HG03175 (cell line): ENCODE data around the gene RITA1.
"Not testable (repeated sequence)": the region's sequence is repeated elsewhere in the genome, so short reads cannot be mapped to it uniquely, and the experiment has no call there.

Source experiments
- ATAC-seq: cut with Tn5 transposase; IDR thresholded peaks from one replicate; pipeline ENCODE4 v1.9.1; 2021; ENCODE audit warnings: mild to moderate bottlenecking, moderate library complexity; ENCODE audit not compliant: unreplicated experiment

RITA1 gene

GRCh38 chr12:113201187-113202177 lies 16.0 kb downstream of the RITA1 start:
- ATAC-seq = no peak

DNA sequence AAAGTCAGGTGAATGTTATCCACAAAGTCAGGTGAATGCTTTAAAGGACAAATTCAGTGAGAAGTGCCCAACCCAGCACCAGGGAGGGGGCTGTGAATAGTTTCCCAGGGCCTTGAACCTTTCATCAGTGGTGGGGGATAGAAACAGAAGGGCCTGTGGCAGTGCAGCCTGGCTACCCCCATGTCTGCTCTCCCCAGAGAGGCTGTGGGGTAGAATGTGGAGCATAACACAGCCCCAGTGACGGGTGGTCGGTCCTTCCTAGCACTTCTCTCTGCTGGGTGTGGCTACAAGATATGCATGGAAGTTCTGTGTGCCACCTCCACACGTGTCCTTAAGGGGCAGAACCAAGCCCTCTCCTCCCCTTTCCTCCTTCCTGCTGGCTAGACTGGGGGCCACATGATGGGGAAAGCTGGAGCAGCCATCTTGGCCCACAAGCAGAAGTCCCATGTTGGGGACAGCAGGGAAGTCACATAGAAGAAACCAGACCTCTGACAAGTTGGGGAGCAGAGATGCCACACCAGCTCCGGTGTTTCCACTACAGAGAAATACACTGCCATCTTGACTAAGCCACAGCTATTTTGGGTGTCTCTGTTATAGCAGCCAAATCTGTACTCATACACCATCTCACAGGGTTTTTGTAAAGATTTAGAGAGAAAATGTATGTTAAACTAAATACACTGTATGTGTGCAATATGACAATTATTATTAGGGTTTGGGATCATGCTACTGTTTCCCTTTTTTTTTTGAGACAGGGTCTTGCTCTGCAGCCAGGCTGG lies 17.0 kb downstream of the RITA1 start:
- ATAC-seq = no peak

DNA sequence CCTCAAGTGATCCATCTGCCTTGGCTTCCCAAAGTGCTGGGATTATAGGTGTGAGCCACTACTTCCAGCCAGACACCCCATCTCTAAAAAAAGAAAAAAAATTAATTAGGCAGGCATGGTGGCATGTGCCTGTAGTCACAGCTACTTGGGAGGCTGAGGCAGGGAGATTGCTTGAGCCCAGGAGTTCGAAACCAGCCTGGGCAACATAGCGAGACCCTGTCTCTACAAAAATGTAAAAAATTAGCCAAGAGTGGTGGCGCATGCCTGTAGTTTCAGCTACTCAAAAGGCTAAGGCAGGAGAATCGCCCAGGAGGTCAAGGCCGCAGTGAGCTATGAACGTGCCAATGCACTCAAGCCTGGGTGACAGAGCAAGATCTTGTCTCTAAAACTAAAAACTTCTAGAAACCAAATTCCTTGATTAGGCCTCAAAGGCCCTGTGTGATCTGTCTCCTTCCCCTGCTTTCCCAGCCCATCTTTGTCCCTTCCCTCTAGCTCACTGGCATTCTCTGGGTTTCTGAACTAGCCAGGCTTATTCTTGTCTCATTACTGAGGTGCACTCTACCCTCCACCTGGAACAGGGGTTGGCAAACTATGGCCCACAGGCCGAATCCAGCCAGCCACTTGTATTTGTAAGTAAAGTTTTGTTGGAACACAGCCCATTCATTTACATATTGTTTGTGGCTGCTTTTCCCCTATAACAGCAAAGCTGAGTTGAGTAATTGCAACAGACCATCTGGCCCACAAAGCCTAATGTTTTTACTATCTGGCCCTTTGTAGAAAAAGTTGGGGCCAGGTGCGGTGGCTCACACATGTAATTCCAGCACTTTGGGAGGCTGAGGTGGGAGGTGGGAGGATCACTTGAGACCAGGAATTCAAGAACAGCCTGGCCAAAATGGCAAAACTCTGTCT lies 18.6 kb downstream of the RITA1 start:
- no peak for ATAC-seq

DNA sequence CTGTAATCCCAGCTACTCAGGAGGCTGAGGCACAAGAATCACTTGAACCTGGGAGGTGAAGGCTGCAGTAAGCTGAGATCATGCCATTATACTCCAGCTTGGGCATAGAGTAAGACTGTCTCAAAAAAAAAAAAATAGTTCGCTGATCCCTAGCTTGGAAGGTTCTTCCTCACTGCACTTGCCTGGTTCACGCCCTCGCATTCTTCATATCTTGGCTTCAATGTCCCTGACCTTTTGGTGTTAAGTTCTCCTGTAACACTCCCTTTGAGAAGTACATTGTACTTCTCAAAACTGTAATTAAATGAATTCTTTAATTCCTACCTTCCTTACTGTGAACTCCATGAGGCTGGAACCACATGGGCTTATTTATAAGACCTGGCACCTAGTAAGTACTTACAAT lies 19.3 kb downstream of the RITA1 start:
- no peak for ATAC-seq

DNA sequence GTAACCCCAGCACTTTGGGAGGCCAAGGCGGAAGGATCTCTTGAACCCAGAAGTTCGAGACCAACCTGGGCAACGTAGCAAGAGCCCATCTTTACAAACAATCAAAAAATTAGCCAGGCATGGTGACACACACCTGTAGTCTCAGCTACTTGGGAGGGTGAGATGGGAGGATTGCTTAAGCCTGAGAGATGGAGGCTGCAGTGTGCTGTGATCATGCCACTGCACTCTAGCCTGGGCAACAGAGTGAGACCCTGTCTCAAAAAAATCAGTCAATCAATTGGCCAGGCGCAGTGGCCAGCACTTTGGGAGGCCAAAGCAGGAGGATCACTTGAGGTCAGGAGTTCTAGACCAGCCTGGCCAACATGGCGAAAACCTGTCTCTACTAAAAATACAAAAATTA lies 21.3 kb downstream of the RITA1 start:
- not testable (repeated sequence) for ATAC-seq

DNA sequence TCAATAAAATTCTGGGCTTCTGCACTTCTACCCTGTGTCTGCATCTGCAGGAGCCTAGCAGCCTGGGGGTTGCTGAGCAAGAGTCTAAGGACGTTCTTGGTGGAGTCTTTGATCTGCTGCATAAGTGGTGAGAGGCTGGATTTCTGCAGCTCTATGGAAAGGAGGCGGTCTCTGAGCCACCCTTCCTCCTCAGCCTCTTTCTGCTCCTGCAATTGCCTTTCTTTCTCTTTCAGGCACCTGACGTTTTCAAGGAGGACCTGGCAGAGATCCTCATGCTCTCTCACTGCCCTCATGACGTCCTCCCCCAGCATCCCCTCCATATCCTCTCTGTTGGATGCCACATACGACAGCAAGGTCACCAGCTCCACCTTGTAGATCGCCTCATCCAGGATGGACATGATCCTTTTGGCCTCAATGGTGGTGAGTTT lies 22.1 kb downstream of the RITA1 start:
- ATAC-seq = no peak

- ATAC-seq = peak; percentile 84
Observed at GRCh38 chr12:113208041-113208934, 22.8 kb downstream of the RITA1 start.

GRCh38 chr12:113211160-113211559 lies 25.6 kb downstream of the RITA1 start:
- ATAC-seq = no peak

DNA sequence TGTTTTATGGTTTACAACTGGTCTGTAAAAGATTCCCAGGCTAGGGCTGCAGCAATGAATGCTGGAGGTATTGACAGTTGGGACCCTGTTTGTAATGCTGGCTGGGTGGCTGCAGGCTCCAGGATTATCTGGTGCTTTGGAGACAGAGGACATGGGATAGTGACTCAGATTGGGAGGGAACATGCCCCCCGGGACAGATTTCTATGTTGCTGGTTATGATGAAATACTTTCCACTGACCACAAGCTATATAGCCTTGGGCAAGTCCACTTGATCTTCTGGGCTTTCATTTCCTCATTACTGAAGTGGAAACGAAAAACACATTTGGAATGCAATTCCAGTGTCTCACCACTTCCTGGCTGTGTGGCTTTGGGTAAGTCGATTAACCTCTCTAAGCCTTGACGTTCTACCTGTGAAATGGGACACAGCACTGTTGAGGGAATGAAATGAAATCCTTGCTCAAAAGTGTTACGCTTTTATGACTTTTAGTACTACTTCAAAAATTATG lies 29.4 kb downstream of the RITA1 start:
- ATAC-seq = peak; percentile 66

DNA sequence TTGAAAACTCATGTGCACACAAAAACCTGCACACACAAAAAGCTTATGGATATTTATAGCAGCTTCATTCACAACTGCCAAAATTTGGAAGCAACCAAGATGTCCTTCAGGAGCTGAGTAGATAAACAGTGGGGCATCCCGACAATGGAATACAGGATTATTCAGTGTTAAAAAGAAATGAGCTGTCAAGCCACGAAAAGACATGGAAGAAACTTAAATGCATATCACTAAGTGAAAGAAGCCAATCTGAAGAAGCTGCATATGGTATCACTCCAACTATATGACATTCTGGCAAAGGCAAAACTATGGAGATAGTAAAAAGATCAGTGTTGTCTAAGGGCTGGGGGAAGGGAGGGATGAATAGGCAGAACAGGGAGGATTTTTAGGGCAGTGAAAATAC lies 30.5 kb downstream of the RITA1 start:
- ATAC-seq = no peak

DNA sequence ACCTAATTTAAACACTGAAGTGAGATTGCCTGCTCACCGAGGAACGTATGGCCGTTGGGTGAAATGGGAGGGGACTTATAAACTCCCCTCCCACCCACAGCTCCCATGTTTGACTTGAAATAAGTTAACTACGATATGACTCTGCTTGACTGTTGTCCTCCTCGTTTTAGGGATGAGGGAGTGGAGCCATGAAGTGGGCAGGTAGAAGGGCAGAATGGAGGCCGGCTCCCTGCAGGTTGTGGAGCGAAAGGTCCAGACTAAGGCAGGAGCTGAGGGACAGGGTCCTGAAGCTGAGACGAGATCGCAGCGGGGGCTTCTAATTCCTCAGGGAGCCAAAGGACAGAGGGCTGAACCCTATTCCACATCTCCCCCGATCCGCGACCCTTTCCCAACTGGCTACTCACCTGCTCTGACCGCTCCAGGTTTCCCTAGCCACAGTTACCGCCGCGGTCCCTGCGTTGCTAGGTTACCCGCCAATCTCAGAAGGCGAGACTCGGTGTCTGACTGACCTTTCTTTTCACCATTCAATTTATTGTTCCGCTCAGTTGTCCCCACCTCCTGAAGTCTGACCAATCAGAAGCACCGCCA lies 35.2 kb downstream of the RITA1 start:
- peak; percentile 0 for ATAC-seq

DNA sequence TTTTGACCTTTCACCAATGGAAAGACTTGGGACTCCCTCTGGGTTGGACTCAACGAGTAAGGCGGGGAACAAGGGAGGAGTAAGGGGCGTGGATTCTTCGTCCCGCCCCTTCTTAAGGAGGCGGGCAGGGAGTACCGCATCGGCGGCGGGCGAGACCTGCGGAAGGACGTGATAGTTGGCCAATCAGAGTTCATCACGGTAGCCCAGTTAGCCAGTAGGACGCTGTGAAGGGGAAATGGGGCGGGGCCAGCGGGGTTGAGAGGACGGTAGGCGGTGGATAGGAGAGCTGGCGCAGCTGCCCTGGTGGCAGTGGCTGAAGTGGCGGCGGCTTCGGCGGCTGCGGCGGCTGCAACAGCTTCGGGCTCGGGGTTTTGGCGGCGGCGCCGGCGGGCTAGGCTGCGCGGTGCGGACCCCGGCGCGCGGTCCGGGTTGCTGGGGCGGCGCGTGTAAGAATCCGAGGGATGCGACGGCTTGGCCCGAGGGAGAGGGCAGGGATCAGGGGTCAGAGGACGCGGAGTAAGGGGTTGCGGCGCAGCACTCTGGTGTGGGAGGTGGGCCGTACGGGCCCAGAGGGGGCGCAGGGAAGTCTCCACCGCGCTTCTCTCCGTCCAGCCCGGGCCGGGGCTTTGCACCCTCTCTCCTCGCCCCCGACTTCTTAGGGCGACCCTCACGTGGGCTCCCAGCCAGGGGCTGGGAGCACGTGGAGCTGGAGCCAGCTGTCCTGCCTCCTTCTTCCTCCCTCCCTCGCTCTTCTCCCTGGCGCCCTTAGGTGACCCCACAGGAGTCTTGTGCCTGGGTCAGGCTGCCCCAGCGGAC lies 35.9 kb downstream of the RITA1 start, which contains the start of gene TPCN1:
Gene TPCN1 (plus strand): TSS at position 284 of the 816 bp plus-strand sequence. CDS start 5,389 bp downstream, outside the sequence.
- ATAC-seq = peak; percentile 88

GRCh38 chr12:113221997-113222729 lies 36.6 kb downstream of the RITA1 start:
- ATAC-seq = no peak

DNA sequence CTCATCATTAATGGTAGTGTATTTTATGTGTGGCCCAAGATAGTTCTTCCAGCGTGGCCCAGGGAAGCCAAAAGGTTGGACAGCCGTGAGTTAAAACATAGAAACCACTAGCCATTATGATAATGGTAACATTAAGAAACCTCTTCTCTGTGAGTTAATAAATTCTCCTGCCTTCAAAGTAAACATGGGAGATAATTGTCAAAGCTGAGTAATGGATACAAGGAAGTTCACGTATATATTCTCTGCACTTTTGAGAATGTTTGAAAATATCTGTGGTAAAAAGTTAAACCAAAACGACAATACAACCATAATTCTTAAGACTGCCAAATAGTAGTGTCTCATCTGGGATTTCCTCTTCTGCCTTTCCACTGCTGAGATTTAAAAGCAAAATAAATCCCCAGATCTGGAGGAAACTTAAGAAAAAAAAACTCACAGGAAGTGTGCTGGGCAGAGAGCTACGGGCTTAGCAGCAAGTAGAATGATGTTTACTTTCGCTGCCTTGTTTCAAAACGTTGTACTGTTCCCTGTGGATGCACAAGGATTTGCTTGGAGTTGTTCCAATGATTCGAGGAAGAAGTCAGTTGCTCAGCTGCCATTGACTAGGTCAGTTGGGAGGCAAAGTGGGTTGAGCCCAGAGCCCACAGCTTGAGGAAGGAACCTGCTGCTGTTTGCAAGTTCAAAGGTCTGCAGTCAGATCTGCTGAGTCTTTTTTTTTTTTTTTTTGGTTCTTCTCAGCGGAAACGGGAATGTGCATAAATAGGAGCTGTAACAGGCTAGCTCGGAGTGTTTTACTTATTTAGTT lies 37.4 kb downstream of the RITA1 start:
- no peak for ATAC-seq

GRCh38 chr12:113224955-113225354 lies 39.4 kb downstream of the RITA1 start:
- no peak for ATAC-seq

DNA sequence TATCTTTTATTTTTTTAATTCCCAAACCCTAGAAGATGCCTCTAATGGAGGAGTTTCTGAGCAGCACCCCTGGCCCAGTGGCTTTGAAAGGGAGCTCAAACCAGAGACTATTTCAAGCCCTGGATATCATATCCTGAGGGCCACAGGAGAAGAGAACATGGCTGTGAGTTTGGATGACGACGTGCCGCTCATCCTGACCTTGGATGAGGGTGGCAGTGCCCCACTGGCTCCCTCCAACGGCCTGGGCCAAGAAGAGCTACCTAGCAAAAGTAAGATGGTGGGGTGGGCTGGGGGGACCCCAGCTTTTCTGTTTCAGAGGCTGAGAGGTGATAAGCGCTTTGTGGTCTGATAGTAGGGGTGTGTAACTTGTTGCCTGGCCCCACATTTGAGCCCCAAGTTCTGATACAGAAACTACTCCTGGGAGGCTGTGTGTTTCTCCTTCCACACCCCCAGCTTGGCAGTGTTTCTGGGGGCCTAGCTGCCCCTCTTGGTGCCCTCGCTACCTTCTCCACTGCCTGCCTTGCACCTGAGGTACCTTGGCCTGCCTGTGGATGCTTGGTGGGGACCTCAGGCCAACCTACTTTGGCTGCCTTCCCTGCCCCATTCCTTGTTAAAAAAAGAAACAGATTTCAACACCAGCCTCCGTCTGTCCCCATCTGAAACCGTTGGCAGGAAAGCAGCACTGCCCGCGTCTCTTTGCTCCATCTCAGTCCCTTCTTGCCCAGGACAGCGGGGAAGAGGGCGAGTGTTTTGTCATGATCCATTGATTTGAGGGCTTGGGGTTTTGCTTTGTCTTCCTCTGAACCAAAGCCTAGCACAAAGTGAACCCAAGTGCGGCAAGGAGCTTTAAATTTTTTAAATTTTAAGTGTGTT lies 41.4 kb downstream of the RITA1 start:
- no peak for ATAC-seq
